ENCODE results near the gene TMEM60. TPM values are rescaled to one million over a fixed set of nuclear protein-coding genes. Genes with fewer than 3 reads are reported as not detected.
"Not testable (repeated sequence)": the region's sequence is repeated elsewhere in the genome, so short reads cannot be mapped to it uniquely, and the experiment has no call there.

Gene TMEM60
- total and polyA plus RNA-seq, 2 experiments from 2014 or later, result 12.6 to 44.4 TPM

DNA sequence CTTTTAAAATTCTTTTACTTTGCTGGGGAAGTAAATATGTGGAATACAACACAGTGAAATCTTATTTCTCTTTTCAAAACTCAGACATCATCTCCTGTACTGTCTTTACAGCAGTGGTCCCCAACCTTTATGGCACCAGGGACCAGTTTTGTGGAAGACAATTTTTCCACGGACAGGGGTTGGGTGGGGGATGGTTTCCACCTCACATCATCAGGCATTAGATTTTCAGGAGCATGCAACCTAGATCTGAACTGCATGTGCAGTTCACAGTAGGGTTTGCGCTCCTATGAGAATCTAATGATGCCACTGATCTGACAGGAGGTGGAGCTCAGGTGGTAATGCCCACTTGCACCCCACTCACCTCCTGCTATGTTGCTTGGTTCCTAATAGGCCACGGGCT is 12.2 kb downstream of the TMEM60 start:
- Histone ChIP-seq H3K36me3 (peaks cover 3% of the 10 kb centered on the region), H3K27me3 (no peaks in the 10 kb centered on the region), H3K4me3 (no peak overlapping the region), H3K9me3 (ENCODE audit: low read depth) (no peaks in the 10 kb centered on the region), H3K27ac (no peak overlapping the region), H3K4me1 (ENCODE audit: low read depth) (peaks cover 11% of the 10 kb centered on the region)
- TF ChIP-seq, protein P1, sequence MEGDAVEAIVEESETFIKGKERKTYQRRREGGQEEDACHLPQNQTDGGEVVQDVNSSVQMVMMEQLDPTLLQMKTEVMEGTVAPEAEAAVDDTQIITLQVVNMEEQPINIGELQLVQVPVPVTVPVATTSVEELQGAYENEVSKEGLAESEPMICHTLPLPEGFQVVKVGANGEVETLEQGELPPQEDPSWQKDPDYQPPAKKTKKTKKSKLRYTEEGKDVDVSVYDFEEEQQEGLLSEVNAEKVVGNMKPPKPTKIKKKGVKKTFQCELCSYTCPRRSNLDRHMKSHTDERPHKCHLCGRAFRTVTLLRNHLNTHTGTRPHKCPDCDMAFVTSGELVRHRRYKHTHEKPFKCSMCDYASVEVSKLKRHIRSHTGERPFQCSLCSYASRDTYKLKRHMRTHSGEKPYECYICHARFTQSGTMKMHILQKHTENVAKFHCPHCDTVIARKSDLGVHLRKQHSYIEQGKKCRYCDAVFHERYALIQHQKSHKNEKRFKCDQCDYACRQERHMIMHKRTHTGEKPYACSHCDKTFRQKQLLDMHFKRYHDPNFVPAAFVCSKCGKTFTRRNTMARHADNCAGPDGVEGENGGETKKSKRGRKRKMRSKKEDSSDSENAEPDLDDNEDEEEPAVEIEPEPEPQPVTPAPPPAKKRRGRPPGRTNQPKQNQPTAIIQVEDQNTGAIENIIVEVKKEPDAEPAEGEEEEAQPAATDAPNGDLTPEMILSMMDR (IDR thresholded peaks at IDR 0.05; ENCODE audit: low read depth, low read length), result no peak
- DNase-seq (ENCODE audit: low read depth in 1 of 2, low spot score in 1 of 2), result no peak

DNA sequence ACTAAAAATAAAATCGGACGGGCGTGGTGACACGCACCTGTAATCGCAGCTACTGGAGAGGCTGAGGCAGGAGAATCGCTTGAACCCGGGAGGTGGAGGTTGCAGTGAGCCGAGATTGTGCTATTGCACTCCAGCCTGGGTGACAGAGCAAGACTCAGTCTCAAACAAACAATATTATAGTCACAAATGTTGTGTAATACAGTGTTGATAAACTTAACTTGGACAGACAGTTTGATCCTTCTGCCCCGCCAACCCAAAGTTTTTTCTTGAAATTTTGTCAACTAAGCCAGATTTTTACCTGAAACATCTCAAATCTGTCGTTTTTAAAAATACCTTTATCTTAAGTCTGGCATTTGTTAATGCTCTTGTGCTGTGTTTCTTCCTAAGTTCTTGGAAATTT is 13.8 kb downstream of the TMEM60 start:
- not testable (repeated sequence) for H3K36me3 ChIP-seq; H3K27ac ChIP-seq; H3K4me3 ChIP-seq; H3K9me3 ChIP-seq (ENCODE audit: low read depth); H3K27me3 ChIP-seq; DNase-seq (ENCODE audit: low read depth in 1 of 2, low spot score in 1 of 2)
- H3K4me1 ChIP-seq (ENCODE audit: low read depth), result peaks cover 11% of the 10 kb centered on the region

DNA sequence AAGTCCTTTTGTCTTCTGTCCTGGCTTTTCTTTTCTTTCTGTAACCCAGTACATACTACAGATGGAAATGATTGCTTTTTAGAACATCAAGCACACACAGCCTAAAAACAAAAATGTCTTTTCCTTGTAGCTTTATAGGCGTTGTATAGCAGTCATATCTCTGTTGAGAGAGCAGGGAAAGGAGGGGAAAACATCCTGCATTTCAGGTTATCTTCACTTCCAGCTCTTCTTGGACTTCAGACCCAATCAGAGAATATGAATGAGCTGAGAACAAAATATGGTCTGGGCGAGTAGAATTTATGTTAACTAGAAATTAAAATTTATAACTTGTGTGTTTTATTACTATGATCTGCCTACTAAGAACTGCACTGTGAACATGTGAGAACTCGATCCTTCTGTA is 14.7 kb downstream of the TMEM60 start:
- DNase-seq (ENCODE audit: low read depth in 1 of 2, low spot score in 1 of 2), result no peak
- Histone ChIP-seq H3K4me1 (ENCODE audit: low read depth) (peaks cover 11% of the 10 kb centered on the region), H3K4me3 (no peak overlapping the region), H3K36me3 (peaks cover 11% of the 10 kb centered on the region), H3K27ac (peak overlapping the region; percentile 24), H3K27me3 (no peaks in the 10 kb centered on the region), H3K9me3 (ENCODE audit: low read depth) (no peaks in the 10 kb centered on the region)
- TF ChIP-seq, protein P1 (IDR thresholded peaks at IDR 0.05; ENCODE audit: low read depth, low read length), result no peak

DNA sequence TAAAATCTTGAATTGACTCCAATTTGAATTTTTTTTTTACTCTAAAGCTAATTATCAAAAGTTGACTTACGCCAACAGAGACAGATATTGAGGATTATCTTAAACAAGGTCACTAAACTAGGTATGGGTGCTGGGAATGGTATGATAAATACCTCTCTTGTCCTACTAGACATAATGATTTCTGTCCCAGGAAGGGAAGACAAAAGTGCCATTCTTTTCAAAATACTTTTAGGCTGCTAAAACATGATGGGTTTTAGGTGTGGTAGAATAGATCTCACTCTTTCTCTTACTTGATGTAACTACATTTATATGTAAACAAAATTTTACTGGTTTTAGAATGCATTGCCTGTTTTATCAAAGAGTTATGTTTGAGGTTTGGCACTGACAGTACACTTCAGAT is 15.1 kb downstream of the TMEM60 start:
- Histone ChIP-seq H3K27me3 (no peaks in the 10 kb centered on the region), H3K27ac (peak overlapping the region; percentile 24), H3K4me3 (no peak overlapping the region), H3K9me3 (ENCODE audit: low read depth) (no peaks in the 10 kb centered on the region), H3K36me3 (peaks cover 14% of the 10 kb centered on the region), H3K4me1 (ENCODE audit: low read depth) (peaks cover 11% of the 10 kb centered on the region)
- TF ChIP-seq, protein P1 (IDR thresholded peaks at IDR 0.05; ENCODE audit: low read depth, low read length), result no peak
- no peak for DNase-seq (ENCODE audit: low read depth in 1 of 2, low spot score in 1 of 2)

DNA sequence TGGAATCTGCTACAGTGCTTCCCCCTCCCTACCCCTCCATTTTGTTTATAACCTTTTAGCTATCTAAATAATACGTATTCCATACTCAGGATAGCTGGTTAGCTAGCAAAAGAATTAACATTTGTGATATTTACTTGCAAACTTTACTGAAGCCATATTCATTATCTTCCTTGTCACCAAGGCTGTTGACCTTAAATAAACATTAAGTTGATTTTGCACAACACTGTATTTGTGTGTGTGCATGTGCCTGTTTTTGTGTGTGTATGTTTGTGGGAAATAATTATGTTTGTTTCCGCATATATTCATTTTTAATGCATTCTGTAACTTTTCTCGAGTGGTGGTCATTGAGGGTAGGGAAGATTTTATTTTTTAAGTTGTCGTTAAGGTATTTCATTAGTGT is 15.9 kb downstream of the TMEM60 start:
- TF ChIP-seq, protein P1 (IDR thresholded peaks at IDR 0.05; ENCODE audit: low read depth, low read length), result no peak
- no peaks in the 10 kb centered on the region for H3K27me3 ChIP-seq
- H3K27ac ChIP-seq, result no peak overlapping the region
- no peaks in the 10 kb centered on the region for H3K9me3 ChIP-seq (ENCODE audit: low read depth)
- peaks cover 14% of the 10 kb centered on the region for H3K36me3 ChIP-seq
- no peak for DNase-seq (ENCODE audit: low read depth in 1 of 2, low spot score in 1 of 2)
- no peak overlapping the region for H3K4me3 ChIP-seq
- peaks cover 11% of the 10 kb centered on the region for H3K4me1 ChIP-seq (ENCODE audit: low read depth)

DNA sequence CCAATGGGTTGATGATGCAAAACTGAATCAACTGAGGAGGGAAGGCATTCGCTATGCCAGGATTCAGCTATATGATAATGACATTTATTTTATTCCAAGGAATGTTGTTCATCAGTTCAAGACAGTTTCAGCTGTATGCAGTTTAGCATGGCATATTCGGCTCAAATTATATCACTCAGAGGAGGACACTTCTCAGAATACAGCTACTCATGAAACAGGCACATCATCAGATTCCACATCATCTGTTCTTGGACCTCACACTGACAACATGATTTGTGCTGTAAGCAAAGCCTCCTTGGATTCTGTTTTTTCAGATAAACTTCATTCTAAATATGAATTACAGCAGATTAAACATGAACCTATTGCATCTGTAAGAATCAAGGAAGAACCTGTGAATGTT is 19.7 kb downstream of the TMEM60 start:
- peaks cover 31% of the 10 kb centered on the region for H3K36me3 ChIP-seq
- DNase-seq (ENCODE audit: low read depth in 1 of 2, low spot score in 1 of 2), result no peak

More for the DNA sequence above, 19.7 kb downstream of the TMEM60 start:
- peaks cover 9% of the 10 kb centered on the region for H3K4me1 ChIP-seq (ENCODE audit: low read depth)
- H3K4me3 ChIP-seq, result no peak overlapping the region
- H3K27me3 ChIP-seq, result no peaks in the 10 kb centered on the region
- no peaks in the 10 kb centered on the region for H3K9me3 ChIP-seq (ENCODE audit: low read depth)
- no peak overlapping the region for H3K27ac ChIP-seq
- TF ChIP-seq, protein P1 (IDR thresholded peaks at IDR 0.05; ENCODE audit: low read depth, low read length), result no peak
